NCI-H2029 (cell line): ENCODE results near the gene TMA7.
A peak's percentile ranks its signal among the peaks of the same experiment; 100 is the strongest.
"Not testable (repeated sequence)": the region's sequence is repeated elsewhere in the genome, so short reads cannot be mapped to it uniquely, and the experiment has no call there.

ENCODE experiments used
- DNase-seq: peaks from one replicate; lab custom pipeline; 2025; lab: John Stamatoyannopoulos, UW

The TMA7 gene

DNA sequence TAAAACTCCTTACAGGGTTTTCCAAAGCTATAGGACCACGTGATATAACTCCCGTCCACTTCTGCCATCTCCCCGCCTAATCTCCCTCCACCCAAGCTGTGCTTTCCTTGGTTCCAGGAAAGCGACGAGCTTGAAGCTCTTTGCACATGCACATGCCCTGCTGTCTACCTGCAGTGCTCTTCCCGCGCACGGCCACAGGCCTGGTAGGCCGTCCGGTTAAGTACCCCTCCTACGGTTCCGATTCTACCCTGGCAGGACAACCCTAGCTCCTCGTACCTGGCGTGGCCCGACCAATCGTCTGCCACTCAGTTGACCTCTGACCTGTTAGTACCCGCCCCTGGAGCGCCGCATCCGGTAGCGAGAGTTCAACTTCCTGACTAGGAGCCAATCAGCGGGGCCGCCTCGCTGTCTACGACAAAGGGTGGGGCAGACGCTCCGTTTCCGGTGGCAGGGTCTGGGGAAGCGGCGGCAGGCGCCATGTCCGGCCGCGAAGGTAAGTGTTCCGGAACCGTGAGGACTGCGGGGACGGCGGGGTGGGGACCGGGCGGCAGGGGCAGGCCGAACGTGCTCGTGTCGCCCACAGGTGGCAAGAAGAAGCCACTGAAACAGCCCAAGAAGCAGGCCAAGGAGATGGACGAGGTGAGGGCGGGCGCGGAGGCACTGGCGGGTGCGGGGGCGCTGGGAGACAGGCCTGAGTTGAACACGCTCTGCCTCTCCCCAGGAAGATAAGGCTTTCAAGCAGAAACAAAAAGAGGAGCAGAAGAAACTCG is at the start of gene TMA7, which contains the start of gene CCDC51:
Gene TMA7 (plus strand): TSS at position 438 of the 770 bp plus-strand sequence. CDS start 40 bp downstream, at position 478.
Gene CCDC51 (minus strand): TSS at position 300 of the 770 bp plus-strand sequence. CDS start 4,991 bp downstream, outside the sequence.
- peak; percentile 95 for DNase-seq

DNA sequence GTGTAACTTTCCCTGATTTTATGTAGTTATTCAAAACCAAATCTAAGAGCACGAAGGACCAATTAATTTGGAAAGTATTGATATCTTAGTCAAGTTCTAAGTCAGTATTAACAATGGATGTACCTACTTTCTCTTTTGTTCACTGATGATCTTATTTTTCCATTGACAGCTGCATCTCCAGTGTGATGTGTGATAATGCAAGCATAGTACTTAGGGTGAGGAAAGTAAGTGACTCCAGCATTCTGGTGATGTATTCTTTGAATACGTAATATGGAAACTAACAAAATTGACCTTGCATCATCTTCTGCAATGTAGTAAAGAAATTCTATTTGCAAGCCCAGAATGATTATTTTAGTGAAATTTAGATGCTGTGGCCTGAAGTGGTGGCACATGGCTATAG is 45.7 kb upstream of the TMA7 start:
- no peak for DNase-seq

DNA sequence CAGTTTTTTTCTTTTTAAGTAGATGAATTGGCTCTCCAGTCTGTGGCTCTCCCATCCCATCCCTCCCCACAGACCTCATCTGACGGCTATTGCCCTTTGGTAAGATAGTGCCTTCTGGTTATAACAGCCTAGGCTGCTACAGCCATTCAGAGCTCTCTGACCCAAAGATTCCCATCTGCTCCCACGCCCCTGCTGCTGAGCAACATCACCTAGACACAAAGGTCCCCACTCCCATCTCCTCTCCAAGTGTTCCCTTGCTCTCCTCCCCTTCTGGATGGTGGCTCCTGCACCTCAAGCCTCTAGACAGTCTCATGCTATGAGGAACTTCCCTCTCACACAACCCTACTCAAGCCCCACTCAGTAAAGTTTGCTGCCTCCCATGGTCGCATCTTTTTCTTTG is 44.3 kb upstream of the TMA7 start:
- no peak for DNase-seq

DNA sequence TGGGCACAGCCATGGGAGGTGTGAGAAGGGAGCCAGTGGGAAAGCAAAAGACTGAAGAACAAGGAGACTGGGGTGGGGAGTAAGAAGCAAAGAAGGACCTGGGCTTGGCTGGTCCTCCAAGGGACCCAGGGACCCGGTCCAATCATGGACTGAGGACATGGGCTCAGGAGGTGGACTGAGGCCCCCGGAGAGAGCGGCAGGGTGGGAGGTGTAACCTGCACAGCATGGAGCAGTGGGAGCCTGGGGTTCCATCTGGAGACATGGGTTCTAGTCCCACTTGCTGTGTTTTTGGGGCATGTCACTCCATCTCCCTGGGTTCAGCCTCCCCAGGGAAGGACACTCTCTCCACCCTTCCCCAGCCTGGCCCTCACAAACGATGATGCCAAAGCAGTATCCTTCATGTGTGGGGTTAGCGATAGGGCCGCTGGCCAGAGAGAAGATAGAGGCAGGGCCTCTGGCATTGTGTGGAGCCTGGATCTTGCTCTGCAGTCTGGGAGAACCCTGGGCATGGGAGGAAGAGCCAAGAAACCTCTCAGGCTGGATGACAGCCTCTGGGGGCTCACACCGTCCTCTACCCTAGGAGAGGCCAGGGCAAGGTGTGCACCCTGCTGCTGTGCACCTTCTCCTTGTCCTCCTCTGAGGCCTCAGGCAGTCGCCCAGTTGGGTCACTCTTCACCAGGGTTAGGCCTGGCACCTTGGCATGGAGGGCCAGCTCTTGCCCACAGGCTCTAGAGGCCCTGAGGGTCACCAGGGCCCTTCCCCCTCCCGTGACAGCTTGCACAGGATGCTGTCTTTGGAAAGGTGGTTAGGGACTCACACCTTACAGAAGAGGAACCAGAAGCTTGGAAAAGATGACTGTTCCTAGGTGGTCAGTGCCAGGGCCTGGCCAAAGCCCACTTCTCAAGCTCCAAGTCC is 42.0 kb upstream of the TMA7 start:
- no peak for DNase-seq

DNA sequence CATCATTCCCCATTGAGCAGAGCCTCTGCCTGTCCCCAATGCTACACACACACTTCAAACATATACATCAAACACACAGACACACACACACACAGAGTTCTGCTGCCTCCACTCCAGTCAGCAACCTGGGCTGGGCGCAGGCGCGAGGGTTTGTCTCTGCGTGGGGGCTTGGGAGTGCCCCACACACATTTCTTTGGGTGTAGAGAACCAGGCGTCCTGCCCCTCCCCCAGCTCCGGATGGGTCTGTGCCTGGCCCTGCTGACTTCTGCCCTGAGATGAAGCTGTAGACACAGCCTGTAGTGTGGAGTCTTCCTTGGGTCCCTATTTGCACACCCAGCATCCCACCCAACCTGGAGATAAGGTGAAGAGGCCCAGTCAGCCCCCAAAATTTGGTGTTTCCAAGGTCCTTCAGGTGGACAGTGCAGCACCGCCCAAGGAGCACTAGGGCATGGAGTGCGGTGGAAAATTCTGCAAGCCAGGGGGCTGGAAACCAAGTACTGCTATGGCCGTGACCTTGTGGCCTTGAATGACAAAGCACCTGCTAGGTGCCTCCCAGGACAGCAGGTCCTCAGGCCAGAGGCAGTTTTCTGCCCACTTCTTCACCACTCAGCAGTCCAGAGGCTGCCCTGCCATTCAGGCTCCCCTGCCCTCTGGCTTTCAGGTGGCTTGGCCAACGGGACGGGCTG is 41.2 kb upstream of the TMA7 start:
- DNase-seq, result no peak

DNA sequence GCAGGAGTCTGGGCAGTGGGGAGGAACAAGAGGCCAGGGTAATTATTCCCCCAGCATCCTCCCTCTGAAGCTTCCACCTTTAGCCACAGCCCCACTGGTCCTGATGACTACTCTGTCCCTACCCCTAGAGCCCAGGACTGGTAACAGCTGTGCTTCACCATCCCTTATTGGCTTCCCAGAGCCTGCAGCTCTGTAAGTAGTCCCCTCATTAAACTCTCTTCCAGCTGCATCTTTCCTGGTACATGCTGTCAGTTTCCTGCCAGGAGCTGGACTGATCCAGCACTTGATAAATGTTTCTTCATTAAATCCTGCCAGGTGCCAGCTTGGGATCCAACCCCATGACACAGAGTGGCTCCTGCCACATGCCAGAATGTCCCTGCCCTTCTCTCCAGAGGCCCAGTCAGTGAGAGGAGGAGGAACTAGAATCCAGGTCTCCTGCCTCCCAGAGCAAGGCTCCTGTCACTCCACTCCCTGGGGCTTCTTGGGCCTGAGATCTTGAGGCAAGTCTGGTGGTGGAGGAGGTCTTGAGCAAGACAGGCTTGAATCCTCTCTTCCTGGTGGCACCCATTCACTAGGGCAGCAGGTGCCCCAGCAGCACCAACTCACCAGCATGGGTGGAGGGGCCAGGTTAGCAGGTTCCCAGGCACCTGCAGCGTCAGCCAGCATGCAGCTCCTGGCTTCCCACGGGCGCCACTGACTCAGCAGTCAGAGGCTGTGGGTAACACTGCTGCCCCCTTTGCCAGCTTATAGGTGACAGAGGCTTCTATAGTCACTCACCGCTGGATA is 40.5 kb upstream of the TMA7 start:
- no peak for DNase-seq

DNA sequence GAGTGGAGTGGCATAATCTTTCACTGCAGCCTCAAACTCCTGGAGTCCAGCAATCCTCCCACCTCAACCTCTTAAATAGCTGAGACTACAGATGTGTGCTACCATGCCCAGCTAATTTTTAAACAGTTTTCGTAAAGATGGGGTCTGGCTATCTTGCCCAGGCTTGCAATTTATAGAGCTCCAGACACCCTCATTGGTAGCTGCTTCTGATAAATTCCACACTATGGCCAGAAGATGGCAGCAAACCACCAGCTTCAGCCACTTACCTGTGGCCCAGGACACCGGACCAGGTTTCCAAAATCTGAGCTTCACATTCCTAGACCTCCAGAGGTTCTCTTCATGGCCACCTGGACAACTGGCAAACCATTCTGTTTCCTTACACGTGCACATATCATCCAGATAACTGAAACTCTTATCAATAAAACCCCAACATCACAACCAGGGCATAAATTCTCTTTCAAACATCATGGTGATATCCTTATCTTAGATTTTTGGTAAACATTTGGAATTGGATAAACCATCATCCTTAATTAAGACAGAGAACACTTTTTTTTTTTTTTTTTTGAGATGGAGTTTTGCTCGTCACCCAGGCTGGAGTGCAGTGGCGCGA is 39.1 kb upstream of the TMA7 start:
- no peak for DNase-seq

DNA sequence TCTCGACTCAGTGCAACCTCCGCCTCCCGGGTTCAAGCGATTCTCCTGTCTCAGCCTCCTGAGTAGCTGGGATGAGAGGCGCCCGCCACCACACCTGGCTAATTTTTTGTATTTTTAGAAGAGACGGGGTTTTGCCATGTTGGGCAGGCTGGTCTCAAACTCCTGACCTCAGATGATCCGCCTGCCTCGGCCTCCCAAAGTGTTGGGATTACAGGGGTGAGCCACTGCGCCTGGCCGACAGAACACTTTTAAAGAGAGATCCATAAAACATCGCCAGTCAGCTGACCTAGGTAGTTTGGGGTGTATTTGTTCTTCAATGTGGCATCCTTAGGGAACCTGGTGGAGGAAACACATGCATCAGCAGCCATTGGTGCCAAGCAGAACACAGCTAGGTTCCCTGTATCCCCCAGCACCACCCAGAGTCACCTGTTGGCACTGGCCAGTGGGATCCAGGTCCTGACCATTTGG is 38.6 kb upstream of the TMA7 start:
- not testable (repeated sequence) for DNase-seq

DNA sequence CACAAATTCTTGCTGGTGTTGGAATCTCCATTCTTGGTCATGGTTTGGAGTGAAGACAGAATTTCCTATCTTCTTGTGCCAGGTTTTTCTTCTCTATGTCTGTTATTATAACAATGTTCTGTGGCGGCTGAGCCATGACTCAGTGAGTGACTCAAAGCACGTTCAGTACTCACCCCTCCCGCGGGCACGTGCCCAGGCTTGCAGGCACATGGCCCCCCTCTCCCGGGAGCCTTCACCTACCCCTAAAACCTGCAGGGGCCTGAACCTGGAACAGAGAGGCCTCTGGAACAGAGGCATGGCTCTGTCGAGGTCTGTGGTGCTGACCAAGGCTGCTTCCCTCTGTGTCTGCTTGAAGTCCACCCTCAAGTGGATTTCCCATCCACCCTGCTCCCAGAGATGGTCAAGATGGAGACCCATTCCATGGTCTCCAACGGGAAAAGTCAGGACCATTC is 37.8 kb upstream of the TMA7 start:
- no peak for DNase-seq

DNA sequence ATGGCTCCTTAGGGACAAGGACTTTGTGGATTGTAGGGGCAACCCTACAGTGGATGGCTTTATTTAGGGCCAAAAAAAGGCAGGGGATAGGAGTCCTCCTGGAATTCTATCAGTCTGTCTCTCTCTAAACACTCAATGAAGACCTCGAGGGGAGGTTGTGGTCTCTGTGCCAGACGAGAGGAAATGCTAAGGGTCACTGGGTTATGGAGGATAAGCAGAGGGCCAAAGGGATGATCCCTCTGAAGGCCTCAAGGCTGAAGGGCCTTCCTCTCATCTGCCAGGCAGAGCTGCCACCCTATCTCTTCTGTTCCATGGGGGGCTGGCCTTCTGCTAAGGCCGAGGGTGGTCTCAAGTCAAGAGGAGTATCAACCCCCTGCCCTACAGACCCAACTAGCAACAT is 37.1 kb upstream of the TMA7 start:
- DNase-seq, result no peak

DNA sequence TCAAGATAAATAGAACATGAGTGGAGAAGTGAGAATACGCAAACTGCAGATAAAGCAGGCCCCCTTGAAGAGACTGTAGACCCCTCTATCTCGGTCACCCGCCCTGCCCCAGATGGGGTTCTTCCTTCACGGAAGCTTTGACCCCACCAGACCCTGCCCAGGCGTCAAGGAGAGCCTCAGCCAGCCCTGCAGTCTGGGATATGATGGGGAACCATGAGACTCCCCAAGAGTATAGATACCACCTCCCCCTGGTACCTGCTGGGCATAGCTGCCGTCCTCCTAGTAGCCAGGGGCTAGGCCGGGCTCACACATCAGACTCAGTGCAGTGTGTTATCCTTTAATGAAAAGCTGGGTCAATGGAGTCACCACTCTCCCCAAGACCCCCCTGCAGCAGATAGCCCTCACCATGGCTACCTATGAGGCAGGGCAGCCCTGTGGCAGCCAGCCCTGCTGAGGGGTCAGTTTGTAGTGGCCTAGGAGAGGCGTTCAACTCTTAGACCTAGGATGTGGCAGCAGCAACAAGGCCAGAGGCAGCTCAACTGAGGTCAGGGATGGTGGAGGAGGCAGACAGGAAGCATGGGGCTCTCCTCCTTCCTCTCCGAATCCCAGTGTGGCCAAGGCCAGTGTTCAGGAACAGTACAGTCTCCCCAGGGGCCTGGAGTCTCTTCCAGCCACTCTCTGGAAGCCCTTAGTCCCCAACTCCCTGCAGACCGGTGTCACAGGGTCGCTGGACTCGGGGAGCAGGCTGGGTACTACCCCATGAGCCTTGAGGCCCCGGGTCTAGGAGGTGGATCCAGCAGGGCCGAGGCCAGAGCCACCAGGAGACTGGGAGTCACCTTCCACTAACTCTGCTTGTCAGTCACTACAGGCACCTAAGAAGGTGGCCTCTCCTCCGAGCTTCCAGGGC is 36.3 kb upstream of the TMA7 start:
- DNase-seq, result no peak

DNA sequence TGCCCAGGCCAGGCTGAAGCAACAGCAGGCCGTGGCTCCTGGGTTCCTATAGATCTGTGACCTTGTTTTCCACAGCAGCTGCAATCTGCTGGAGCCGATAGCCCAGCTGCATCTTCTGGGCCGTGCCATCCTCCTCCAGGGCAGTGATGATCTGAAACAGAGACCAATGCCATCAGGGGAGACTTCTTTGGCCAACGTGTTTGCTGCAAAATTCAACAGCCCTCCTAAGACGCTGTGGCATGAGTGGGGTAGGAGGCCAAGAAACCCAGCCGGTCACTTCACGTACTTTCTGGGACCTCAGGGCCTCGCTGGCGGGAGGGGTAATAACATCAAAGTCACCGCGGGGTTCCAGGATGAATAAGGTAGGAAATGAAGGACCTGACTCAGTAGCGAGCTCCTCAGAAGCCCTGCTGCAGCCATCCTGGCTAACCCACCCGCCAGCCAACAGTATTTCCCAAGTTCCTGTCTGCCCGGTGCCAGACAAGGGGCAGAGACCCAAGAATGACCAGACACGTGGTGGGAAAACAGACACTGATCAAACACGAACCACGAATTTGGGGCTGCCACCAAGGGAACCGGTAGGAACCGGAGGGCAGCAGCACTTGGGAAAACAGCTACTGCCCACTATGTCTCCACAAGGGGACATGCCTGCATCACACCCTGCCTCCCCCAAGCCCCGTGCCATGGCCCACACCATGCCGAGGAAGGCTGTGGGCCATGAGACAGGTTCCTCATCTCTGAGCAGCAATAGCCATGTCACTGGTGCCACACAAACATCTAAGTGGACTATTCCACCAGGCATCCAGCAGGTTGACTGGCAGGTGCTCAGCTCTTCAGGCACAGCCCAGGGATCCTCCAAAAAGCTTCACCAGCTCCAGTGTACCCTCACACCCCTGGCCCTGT is 35.4 kb upstream of the TMA7 start:
- no peak for DNase-seq

DNA sequence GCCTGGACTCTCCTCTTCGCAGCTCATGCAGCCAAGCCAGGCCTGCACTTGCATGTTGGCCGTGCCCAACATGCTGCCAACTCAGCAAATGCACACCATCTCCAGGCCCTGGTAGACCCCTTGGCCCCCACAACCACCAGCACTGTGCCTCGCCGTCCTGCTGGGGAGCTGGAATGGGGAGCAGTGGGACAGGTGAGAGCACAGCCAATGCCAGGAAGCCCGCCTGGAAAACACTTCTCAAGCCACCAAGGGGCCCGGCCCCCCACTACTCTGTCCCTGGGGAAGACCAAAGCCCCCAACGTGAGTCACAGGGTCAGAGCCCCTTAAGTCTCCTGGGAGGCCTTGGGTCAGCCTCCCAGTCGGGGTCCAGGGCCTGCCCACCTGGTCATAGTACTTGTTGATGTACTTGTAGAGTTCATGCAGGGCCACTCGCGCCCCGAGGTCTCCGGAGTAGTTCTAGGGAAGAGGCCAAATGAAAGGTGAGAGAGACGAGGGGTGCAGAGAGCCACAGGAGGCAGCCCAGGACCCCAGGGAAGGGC is 34.6 kb upstream of the TMA7 start:
- no peak for DNase-seq

DNA sequence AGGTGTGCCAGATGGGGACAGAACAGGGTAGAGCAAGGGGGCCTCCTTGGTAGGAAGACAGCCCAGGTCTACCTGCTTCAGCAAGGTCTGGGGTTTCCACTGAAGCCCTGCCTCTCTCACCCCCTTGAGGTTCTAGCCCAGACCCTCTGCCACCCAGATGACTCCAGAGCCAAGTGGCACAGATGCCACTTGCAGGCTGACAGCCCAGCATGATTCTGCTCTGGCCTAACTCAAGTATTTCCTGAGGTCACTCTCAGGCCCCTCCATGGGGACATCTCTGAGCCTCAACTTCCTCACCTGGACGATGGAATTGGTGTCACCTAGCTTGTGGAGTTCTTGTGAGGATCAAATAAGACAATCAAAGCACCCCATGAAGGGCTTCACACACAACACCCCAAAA is 34.1 kb upstream of the TMA7 start:
- no peak for DNase-seq

DNA sequence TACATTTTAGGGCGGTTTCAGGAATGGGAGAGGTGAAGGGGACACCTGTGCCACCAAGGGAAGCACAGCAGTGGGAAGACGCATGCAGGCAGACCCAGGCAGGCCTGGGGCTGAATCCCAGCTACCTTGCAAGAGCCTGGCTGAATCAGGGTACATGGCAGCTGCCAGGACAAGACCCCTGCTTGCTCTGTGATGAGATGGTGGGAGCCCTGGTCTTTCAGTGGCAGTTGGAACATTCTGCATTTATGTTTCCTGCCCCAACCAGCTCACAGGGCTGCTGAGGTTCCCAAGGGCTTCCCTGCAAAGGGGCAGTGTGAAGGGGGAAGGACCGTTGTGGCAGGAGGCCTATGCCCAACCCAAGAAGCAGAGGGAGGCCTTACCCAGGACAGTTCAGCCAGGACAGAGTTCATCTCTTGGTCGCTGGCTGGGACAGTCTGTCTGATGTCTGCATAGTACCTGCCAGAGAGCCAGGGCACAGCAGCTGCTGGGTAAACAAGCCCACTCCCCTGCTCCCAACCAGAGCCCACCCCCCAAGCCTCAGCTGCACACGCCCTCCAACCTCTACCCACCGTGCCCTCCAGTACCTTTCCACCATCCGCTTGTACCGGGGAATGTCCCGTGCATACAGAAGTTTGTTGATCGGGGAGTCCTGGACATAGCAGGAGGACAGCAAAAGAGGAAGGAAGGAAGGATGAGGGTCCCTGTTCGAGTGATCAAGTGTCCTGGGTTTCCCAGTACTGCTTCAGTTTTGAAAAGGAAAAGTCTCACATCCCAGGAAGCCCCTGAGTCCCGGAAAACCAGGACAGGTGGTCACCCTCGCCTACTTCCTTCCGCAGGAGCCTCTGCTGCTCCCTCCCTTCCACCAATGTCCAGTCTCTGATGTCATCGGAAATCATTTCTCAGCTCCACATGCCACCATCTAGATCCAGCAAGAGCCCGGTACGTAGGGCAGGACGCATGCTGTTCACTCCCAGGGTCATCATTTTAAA is 33.3 kb upstream of the TMA7 start:
- DNase-seq, result no peak

DNA sequence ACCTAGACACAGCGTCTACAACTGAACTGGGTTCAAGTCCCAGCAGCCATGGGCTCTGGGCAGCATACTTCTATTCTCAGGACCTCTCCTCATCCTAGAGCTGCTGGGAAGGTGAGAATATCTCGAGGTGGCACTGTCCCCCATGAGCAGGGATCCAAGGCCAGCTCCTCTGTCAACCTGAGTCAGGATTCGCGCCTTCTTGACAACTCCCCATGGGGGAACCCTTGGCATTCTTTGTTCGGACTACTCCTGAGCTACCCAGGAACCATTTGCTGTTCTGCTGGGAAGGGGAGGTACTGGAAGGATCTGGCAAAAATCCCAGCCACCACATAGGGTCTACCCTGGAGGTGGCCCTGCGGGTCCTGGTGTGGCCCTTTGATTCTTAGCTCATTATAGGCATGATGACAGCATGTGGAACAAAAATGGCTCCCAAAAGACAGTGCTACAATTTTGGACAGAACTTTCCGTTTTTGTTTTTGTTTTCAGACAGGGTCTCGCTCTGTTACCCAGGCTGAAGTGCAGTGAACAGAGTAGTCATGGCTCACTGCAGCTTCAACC is 32.4 kb upstream of the TMA7 start:
- DNase-seq, result no peak

DNA sequence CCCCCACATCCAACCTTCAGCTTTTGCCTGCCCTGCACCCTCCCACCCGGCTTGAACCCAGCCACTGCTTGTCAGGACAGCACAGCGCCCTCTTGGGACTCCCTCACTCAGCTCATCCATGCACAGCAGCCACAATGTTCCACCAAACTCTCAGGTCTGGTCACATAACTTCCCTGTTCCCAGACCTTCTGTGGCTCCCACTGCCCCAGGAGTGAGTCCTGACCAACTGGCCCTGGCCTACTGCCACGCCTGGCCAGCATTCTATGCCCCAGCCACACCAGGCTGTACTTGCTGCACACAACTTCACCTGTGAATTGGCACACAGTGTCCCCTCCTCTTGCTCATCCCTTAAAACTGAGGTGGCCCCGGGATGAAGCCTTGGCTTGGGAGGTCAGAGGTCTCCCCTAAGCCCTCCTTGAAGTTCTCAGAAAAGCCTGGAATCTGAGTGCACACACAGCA is 31.2 kb upstream of the TMA7 start:
- DNase-seq, result no peak
